Activated CD8-positive, alpha-beta T cell treated with anti-CD3 and anti-CD28 coated beads for 36 hours (primary cell): ENCODE measurements around the gene SIAE. TPM values are rescaled to one million over a fixed set of nuclear protein-coding genes. Genes with fewer than 3 reads are reported as not detected.

Source experiments
- ATAC-seq: fragments of 200-7000 bp; cut with Tn5 transposase; one replicate; pipeline ENCODE4 v1.10.0; 2021; ENCODE audit warnings: mild to moderate bottlenecking, moderate library complexity
- CTCF ChIA-PET: fragments of 350-600 bp; sonication (Branson Sonifier 250); formaldehyde crosslinking; loops from one replicate; lab custom pipeline; 2021; ENCODE audit warnings: antibody characterized with exemption; lab: Charles Lee
- POLR2A ChIA-PET: fragments of 350-600 bp; sonication (Branson Sonifier 250); formaldehyde crosslinking; loops from one replicate; lab custom pipeline; 2021; ENCODE audit warnings: antibody characterized with exemption; lab: Charles Lee
- DNase-seq: peaks from one replicate; pipeline ENCODE4 v3.0.0-alpha.2; 2020
- H3K27ac Mint-ChIP-seq: one replicate; pipeline ENCODE4 v1.8.0; 2021; ENCODE audit warnings: mild to moderate bottlenecking, mixed read lengths
- H3K27me3 Mint-ChIP-seq: one replicate; pipeline ENCODE4 v1.8.0; 2021; ENCODE audit warnings: mixed read lengths
- H3K36me3 Mint-ChIP-seq: one replicate; pipeline ENCODE4 v1.8.0; 2021; ENCODE audit warnings: low read depth, mixed read lengths
- H3K4me1 Mint-ChIP-seq: one replicate; pipeline ENCODE4 v1.8.0; 2021; ENCODE audit warnings: low read depth, mixed read lengths
- H3K4me3 Mint-ChIP-seq: one replicate; pipeline ENCODE4 v1.8.0; 2021; ENCODE audit warnings: mild to moderate bottlenecking, moderate library complexity, mixed read lengths
- H3K9me3 Mint-ChIP-seq: one replicate; pipeline ENCODE4 v1.8.0; 2021; ENCODE audit warnings: mixed read lengths
- intact Hi-C: fragments of 100-400 bp; cut with micrococcal nuclease; formaldehyde crosslinking; loops from one replicate; pipeline ENCODE4 v1.10.0; 2022
- total RNA-seq, 2 experiments: library from RNA; stranded (reverse); gene quantifications; one replicate each; pipeline ENCODE4 v1.2.3, GENCODE V29; 2021
- TF ChIP-seq, protein P1 (sequence below): fragments of 200-600 bp; IDR thresholded peaks from one replicate; pipeline ENCODE4 v1.8.0; 2022; ENCODE audit warnings: antibody characterized with exemption, mild to moderate bottlenecking

SIAE gene
- total RNA-seq, 2 experiments from 2014 or later = 5.0 to 6.2 TPM

DNA sequence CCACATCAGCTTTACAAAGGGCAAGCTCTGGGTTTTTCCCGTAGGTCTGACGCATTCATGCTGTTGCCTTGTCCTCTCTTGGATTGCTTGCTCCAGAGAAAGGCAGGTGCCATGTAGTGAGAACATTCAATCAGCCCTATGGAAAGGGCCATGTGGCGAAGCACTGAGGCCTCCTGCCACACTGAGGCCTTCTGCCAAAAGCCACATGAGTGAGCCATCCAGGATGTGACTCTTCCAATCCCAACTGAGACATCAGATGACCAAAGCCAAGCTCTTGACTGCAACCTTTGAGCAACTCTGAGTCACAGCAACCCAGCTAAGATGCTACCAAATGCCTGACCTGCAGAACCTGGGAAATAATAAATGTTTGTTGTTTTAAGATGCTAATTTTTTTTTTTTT, 71.3 kb downstream of the SIAE start:
- Mint-ChIP-seq H3K27me3 (peaks cover 20% of the 10 kb centered on the region), H3K4me3 (no peak overlapping the region), H3K27ac (no peak overlapping the region), H3K9me3 (no peaks in the 10 kb centered on the region), H3K36me3 (no peaks in the 10 kb centered on the region), H3K4me1 (no peaks in the 10 kb centered on the region)
- no peak for ATAC-seq
- intact Hi-C loops = no loop called here
- ChIA-PET CTCF (interaction anchor here (1.7 to 1.8 kb wide), 2 partner anchors 9 to 19 kb away, joined by 5 read pairs; partner anchors contain the start of gene PANX3), POLR2A (interaction anchor here (0.6 kb wide), 1 partner anchor 32 kb away, joined by 3 read pairs; no protein-coding TSS in a partner anchor)
- DNase-seq = no peak
- TF ChIP-seq, protein P1, sequence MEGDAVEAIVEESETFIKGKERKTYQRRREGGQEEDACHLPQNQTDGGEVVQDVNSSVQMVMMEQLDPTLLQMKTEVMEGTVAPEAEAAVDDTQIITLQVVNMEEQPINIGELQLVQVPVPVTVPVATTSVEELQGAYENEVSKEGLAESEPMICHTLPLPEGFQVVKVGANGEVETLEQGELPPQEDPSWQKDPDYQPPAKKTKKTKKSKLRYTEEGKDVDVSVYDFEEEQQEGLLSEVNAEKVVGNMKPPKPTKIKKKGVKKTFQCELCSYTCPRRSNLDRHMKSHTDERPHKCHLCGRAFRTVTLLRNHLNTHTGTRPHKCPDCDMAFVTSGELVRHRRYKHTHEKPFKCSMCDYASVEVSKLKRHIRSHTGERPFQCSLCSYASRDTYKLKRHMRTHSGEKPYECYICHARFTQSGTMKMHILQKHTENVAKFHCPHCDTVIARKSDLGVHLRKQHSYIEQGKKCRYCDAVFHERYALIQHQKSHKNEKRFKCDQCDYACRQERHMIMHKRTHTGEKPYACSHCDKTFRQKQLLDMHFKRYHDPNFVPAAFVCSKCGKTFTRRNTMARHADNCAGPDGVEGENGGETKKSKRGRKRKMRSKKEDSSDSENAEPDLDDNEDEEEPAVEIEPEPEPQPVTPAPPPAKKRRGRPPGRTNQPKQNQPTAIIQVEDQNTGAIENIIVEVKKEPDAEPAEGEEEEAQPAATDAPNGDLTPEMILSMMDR = no peak

DNA sequence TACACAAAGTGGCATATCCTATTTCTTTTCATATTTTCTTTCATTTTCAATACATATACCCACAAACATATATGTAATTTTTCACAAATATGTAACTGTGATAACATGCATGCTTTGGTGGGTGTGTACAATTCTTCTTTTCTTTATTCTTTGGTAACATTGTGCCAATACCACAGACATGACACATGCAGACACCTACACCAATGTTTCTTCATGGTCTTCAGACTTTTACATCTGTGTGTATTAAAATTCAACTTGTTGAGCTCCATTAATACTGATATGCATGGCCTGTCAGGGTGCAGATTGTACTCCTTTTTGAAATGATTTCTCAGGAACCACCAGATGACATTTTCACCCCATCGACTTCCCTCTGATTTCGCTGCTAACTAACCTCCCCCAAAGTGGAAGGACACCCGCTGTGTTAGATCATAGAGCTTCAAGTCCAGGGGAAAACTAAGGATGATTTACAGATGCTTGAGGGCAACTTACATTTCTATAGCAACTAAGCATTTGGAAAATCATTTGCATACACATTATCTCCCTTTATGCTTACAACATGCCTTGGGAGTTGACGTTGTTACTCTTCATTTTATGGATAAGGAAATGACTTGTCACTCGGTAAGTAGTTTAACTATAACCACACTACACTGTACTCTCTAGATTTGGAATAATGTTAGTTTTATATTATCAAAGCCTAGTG, 72.8 kb downstream of the SIAE start:
- ChIA-PET POLR2A (no interaction called here), CTCF (interaction anchor here (0.7 to 1.8 kb wide), 5 partner anchors 11 to 199 kb away, joined by 3 to 5 read pairs (median 4); partner anchors contain the start of gene PANX3)
- TF ChIP-seq, protein P1 = no peak
- no peak for DNase-seq
- H3K4me1 Mint-ChIP-seq = no peaks in the 10 kb centered on the region
- intact Hi-C loops = no loop called here
- ATAC-seq = no peak
- H3K36me3 Mint-ChIP-seq = no peaks in the 10 kb centered on the region
- peaks cover 22% of the 10 kb centered on the region for H3K27me3 Mint-ChIP-seq
- no peak overlapping the region for H3K4me3 Mint-ChIP-seq
- H3K9me3 Mint-ChIP-seq = no peaks in the 10 kb centered on the region
- no peak overlapping the region for H3K27ac Mint-ChIP-seq

DNA sequence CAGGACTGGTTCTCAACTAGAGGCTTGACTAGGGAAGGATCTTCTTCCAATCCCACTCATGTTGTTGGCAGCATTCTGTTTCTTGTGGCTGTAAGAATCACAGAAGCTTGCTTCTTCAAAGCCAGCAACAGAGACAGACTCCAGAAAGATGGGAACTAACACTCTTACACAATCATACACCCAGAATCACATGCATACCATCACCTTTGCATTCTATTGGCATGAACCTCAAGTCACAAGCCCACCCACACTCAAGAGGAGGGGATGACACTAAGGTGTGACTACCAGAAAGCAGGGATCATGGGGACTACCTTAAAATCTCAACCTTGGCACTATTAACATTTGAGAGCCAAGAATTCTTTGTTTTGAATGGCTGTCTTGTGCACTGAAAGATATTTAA, 75.9 kb downstream of the SIAE start:
- POLR2A ChIA-PET = no interaction called here
- intact Hi-C loops = no loop called here
- no peaks in the 10 kb centered on the region for H3K4me1 Mint-ChIP-seq
- no peak overlapping the region for H3K27ac Mint-ChIP-seq
- no peak for DNase-seq
- H3K36me3 Mint-ChIP-seq = no peaks in the 10 kb centered on the region
- H3K4me3 Mint-ChIP-seq = no peak overlapping the region
- TF ChIP-seq, protein P1 = no peak
- no peaks in the 10 kb centered on the region for H3K9me3 Mint-ChIP-seq
- CTCF ChIA-PET = no interaction called here
- ATAC-seq = no peak
- peaks cover 28% of the 10 kb centered on the region for H3K27me3 Mint-ChIP-seq

DNA sequence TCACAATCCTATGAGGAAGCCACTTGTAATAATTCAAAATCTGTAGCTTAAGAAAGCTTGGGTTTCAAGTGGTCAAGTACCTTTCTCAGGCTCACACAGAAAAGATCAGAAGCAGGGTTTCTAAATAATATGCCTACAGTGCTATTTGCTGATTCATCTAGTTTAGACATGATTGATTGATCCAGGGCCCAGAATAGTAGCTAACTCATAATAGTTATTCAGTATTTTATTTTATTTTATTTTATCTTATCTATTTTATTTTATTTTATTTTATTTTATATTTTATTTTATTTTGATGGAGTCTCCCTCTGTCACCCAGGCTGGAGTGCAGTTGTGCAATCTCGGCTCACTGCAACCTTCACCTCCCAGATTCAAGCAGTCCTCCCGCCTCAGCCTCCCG, 78.2 kb downstream of the SIAE start:
- peaks cover 22% of the 10 kb centered on the region for H3K27me3 Mint-ChIP-seq
- ATAC-seq = no peak
- H3K27ac Mint-ChIP-seq = no peak overlapping the region
- ChIA-PET POLR2A (no interaction called here), CTCF (interaction anchor here (1.3 kb wide), 1 partner anchor 10 kb away, joined by 6 read pairs; no protein-coding TSS in a partner anchor)
- intact Hi-C loops = no loop called here
- H3K36me3 Mint-ChIP-seq = no peaks in the 10 kb centered on the region
- no peak overlapping the region for H3K4me3 Mint-ChIP-seq
- no peak for DNase-seq
- no peaks in the 10 kb centered on the region for H3K9me3 Mint-ChIP-seq
- H3K4me1 Mint-ChIP-seq = no peaks in the 10 kb centered on the region
- TF ChIP-seq, protein P1 = no peak

DNA sequence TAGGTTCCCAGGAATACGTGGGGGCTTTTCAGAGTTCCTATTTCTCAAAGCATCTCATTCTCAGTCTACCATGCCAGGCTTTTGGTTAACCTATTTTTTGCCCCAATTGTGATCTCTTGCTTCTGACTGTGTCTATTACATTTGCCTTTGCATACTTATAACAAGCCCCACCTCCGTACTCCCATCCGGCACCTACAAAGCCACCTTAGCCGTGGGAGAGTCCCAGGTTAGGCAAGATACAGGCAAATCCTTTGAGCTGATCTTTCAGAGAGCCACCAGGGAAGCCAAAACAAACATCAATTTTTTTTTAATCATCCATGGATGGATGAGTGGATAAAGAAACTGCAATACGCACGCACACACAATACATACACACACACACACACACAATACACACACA, 80.9 kb downstream of the SIAE start:
- intact Hi-C loops = no loop called here
- ATAC-seq (no peak), DNase-seq (no peak)
- Mint-ChIP-seq H3K36me3 (no peaks in the 10 kb centered on the region), H3K27me3 (peaks cover 20% of the 10 kb centered on the region), H3K4me1 (no peaks in the 10 kb centered on the region), H3K9me3 (no peaks in the 10 kb centered on the region), H3K27ac (no peak overlapping the region), H3K4me3 (no peak overlapping the region)
- TF ChIP-seq, protein P1 = no peak
- ChIA-PET POLR2A (no interaction called here), CTCF (no interaction called here)
